Mucosa of descending colon (tissue), 3 donors: ENCODE measurements around the gene LAYN. TPM values are rescaled to one million over a fixed set of nuclear protein-coding genes. Genes with fewer than 3 reads are reported as not detected.

Experiments
- ATAC-seq: fragments of 200-7000 bp; cut with Tn5 transposase; one replicate; pipeline ENCODE4 v1.9.1; 2020; ENCODE audit warnings: mild to moderate bottlenecking, moderate library complexity
- DNase-seq, 3 donors: peaks; one replicate each; pipeline ENCODE4 v3.0.0-alpha.2; 2020
- H3K36me3 ChIP-seq: fragments of 200-600 bp; one replicate; pipeline ENCODE4 v1.8.0; 2021; ENCODE audit warnings: low read depth, mild to moderate bottlenecking
- H3K4me1 ChIP-seq: fragments of 200-600 bp; one replicate; pipeline ENCODE4 v1.8.0; 2021; ENCODE audit warnings: low read depth, mild to moderate bottlenecking
- H3K4me3 ChIP-seq: fragments of 200-600 bp; one replicate; pipeline ENCODE4 v1.8.0; 2021; ENCODE audit warnings: mild to moderate bottlenecking
- H3K9me3 ChIP-seq: fragments of 200-600 bp; one replicate; pipeline ENCODE4 v1.8.0; 2021; ENCODE audit warnings: mild to moderate bottlenecking
- intact Hi-C, 2 donors: fragments of 100-400 bp; cut with DNase I in 1 of 2; cut with micrococcal nuclease in 1 of 2; formaldehyde crosslinking; loops; one replicate each; pipeline versions ENCODE4 v1.11.0 to v1.11.1; 2022; cut with DNase I, micrococcal nuclease
- total RNA-seq, 3 donors: library from RNA; stranded (reverse); fragmentation: NEBNext Ultra II Directional in 2 of 3; extraction: Animal tissue kit (Norgen Biotek cat#: 25700) in 2 of 3; gene quantifications; one replicate each; pipeline versions ENCODE4 v1.2.1 to v1.2.4, GENCODE V29; 2021 to 2023
- TF ChIP-seq, protein P1 (sequence below): fragments of 200-600 bp; IDR thresholded peaks from one replicate; pipeline ENCODE4 v1.8.0; 2022; ENCODE audit warnings: antibody characterized with exemption, mild to moderate bottlenecking
- donor health status: DM: no; HTN: no; CAD: no; lungs with moderate emphysema.
- donor health status: DM: no; HTN: no; CAD: no.
- donor health status: DM: no; HTN: yes; CAD: no.

LAYN gene
- total RNA-seq, 3 donors from 2014 or later: 0.90 to 22.9 (median 2.7) TPM

DNA sequence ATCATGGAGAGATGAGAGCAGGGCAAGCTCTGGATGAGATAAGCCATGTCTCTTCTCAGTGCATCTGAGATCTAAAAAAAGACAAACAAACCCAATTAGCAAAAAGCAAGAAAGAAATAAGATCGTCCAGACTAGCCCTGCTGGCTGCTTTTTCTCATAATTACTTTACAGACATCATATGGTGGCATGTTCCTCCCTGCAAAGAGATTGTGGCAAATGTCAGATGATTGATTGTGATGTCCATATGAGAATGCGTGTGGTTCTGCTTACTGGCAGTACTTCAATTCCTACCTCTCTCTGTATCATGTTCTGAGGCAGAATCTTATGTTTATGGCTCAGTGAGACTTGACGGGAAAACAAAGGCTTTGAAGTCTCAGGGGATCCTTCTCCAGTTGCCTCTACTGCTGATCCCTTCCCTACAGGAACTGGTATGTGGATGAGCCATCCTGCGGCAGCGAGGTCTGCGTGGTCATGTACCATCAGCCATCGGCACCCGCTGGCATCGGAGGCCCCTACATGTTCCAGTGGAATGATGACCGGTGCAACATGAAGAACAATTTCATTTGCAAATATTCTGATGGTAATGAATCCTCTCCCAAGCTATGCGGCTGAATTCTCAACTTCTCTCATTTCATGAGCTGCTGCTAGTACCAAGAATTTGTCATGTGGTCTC, 8.8 kb downstream of the LAYN start:
- no peaks in the 10 kb centered on the region for H3K9me3 ChIP-seq
- ATAC-seq: no peak
- intact Hi-C loops: no loop called here
- H3K4me1 ChIP-seq: no peaks in the 10 kb centered on the region
- H3K36me3 ChIP-seq: no peaks in the 10 kb centered on the region
- H3K4me3 ChIP-seq: no peak overlapping the region
- DNase-seq: no peak
- TF ChIP-seq, protein P1, sequence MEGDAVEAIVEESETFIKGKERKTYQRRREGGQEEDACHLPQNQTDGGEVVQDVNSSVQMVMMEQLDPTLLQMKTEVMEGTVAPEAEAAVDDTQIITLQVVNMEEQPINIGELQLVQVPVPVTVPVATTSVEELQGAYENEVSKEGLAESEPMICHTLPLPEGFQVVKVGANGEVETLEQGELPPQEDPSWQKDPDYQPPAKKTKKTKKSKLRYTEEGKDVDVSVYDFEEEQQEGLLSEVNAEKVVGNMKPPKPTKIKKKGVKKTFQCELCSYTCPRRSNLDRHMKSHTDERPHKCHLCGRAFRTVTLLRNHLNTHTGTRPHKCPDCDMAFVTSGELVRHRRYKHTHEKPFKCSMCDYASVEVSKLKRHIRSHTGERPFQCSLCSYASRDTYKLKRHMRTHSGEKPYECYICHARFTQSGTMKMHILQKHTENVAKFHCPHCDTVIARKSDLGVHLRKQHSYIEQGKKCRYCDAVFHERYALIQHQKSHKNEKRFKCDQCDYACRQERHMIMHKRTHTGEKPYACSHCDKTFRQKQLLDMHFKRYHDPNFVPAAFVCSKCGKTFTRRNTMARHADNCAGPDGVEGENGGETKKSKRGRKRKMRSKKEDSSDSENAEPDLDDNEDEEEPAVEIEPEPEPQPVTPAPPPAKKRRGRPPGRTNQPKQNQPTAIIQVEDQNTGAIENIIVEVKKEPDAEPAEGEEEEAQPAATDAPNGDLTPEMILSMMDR: no peak

DNA sequence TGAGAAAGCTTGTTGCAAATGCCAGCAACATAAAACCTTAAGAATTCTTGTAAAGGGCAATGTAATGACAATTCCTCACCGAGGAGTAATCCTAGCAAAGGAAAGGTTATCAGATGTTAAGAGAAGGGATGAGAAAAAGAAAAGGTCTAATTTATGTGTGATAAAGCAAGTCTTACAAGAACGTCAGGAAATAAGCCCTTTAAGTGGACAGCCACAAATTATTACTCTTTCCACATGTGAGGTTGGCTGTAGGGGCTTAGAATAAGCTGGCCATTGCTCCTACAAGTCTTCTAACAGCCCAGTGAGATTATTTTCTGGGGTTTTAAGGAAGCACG, 9.3 kb downstream of the LAYN start:
- H3K4me3 ChIP-seq: no peak overlapping the region
- H3K4me1 ChIP-seq: no peaks in the 10 kb centered on the region
- H3K9me3 ChIP-seq: no peaks in the 10 kb centered on the region
- H3K36me3 ChIP-seq: no peaks in the 10 kb centered on the region
- DNase-seq (no peak), ATAC-seq (no peak)
- intact Hi-C loops: no loop called here
- TF ChIP-seq, protein P1: no peak

DNA sequence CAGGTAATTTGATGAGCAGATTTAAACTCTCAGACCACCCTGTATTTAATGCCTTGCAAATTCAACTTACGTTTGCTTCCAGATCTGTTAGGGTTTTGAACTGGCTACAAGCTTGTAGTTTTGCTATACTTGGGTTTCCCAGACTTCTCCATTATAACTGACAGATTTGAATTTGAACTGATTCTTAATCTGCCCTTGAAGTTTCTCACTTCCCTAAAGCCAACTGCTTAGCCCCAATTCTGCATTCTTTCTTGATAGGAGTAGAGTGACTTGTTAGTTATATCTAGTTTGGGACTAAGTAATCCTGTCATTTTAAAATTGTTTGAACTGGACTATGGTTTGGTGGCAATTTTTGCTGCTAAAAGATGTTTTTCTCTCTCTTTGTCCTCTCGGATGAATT, 9.7 kb downstream of the LAYN start:
- TF ChIP-seq, protein P1: no peak
- ATAC-seq (no peak), DNase-seq (no peak)
- Histone ChIP-seq H3K4me3 (no peak overlapping the region), H3K4me1 (no peaks in the 10 kb centered on the region), H3K9me3 (no peaks in the 10 kb centered on the region), H3K36me3 (no peaks in the 10 kb centered on the region)
- intact Hi-C loops: no loop called here

DNA sequence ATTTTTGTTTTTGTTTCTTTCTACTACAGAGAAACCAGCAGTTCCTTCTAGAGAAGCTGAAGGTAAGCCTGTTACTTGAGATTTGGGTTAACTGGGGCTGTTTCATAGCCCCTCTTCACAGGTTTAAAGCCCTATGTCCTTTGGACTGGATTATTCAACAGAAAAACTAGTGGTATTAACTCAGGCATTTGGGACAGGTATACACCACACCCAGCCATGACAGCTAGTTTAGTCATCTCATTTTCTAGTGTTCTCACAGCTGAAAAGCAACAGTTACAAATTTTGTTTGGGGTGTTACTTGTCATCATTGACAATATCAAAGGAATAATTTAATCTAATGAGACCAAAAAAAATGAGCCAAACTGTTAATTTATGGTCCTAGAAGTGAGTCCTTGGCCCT, 14.0 kb downstream of the LAYN start:
- H3K4me3 ChIP-seq: no peak overlapping the region
- peaks cover 4% of the 10 kb centered on the region for H3K9me3 ChIP-seq
- ATAC-seq (no peak), DNase-seq (no peak)
- no peaks in the 10 kb centered on the region for H3K36me3 ChIP-seq
- TF ChIP-seq, protein P1: no peak
- intact Hi-C loops: no loop called here
- H3K4me1 ChIP-seq: no peaks in the 10 kb centered on the region

DNA sequence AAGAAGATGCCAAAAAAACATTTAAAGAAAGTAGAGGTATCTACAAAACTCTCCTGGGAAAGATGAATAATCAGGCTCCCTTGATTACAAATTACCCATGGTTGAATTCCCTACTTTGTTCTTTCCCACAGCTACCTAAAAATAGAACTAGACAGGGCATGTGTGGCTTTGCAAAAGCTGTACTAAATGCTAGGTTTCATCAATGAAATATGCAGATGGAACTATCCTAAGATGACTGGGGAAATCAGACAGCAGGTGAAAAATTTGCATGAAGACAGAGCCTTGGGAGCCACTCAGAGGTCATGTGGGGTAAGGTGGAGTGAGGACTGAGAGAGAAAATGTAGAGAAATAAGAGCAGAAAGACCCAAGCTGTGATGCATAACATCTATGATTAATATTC, 14.7 kb downstream of the LAYN start:
- peaks cover 4% of the 10 kb centered on the region for H3K9me3 ChIP-seq
- H3K4me1 ChIP-seq: no peaks in the 10 kb centered on the region
- DNase-seq (no peak), ATAC-seq (no peak)
- no peak overlapping the region for H3K4me3 ChIP-seq
- no peaks in the 10 kb centered on the region for H3K36me3 ChIP-seq
- intact Hi-C loops: no loop called here
- TF ChIP-seq, protein P1: no peak
